Fibroblast of lung (primary cell): ENCODE results near the gene CTDSPL. TPM values are rescaled to one million over a fixed set of nuclear protein-coding genes. Genes with fewer than 3 reads are reported as not detected.

Source experiments
- DNase-seq, 2 donors: peaks; one replicate each; pipeline versions ENCODE4 v3.0.0 to v3.0.0-alpha.2; 2010; ENCODE audit warnings: low read depth in 2 of 2
- H2AFZ ChIP-seq: 2 replicates; pipeline ENCODE4 v1.5.1; 2012; ENCODE audit warnings: low read length, control low read depth, inconsistent platforms
- H3K27ac ChIP-seq: 2 replicates; pipeline ENCODE4 v1.5.1; 2011; ENCODE audit warnings: low read length, control low read depth; ENCODE audit not compliant: insufficient read depth
- H3K27me3 ChIP-seq: 2 replicates; pipeline ENCODE4 v1.5.1; 2011; ENCODE audit warnings: mild to moderate bottlenecking, low read length; ENCODE audit not compliant: control insufficient read depth, insufficient read depth
- H3K36me3 ChIP-seq: 2 replicates; pipeline ENCODE4 v1.5.1; 2011; ENCODE audit warnings: low read length; ENCODE audit not compliant: control insufficient read depth, insufficient read depth
- H3K4me1 ChIP-seq: 2 replicates; pipeline ENCODE4 v1.5.1; 2011; ENCODE audit warnings: low read length; ENCODE audit not compliant: control insufficient read depth, insufficient read depth; ENCODE audit errors: extremely low read depth
- H3K4me2 ChIP-seq: 2 replicates; pipeline ENCODE4 v1.5.1; 2011; ENCODE audit warnings: low read length, control low read depth; ENCODE audit not compliant: insufficient read depth; ENCODE audit errors: extremely low read depth
- H3K4me3 ChIP-seq, 4 experiments: fragments of 200-600 bp in 1 of 4; sonication (generic) in 1 of 4; replicated peaks in 1 of 4; 2 replicates each; pipeline ENCODE4 v1.5.1; 2011 to 2016; ENCODE audit warnings: low read length in 4 of 4, low read depth in 3 of 4, mild to moderate bottlenecking in 3 of 4, control low read depth in 2 of 4, inconsistent platforms in 1 of 4, mixed read lengths in 1 of 4; ENCODE audit not compliant: insufficient read depth in 1 of 4; ENCODE audit errors: control extremely low read depth in 1 of 4
- H3K79me2 ChIP-seq: 2 replicates; pipeline ENCODE4 v1.5.1; 2012; ENCODE audit warnings: mild to moderate bottlenecking, low read length, inconsistent platforms; ENCODE audit not compliant: control insufficient read depth, insufficient read depth
- H3K9ac ChIP-seq: 2 replicates; pipeline ENCODE4 v1.5.1; 2011; ENCODE audit warnings: mild to moderate bottlenecking, low read length, control low read depth; ENCODE audit not compliant: insufficient read depth
- H3K9me3 ChIP-seq: 2 replicates; pipeline ENCODE4 v1.5.1; 2012; ENCODE audit warnings: low read depth, low read length; ENCODE audit not compliant: control insufficient read depth, insufficient read depth
- H4K20me1 ChIP-seq: 2 replicates; pipeline ENCODE4 v1.5.1; 2011; ENCODE audit warnings: low read length; ENCODE audit not compliant: control insufficient read depth, insufficient read depth; ENCODE audit errors: extremely low read depth
- CTCF ChIP-seq, 2 donors: IDR thresholded peaks in 1 of 2; conservative IDR thresholded peaks in 1 of 2; 1 replicate in 1 of 2; 2 replicates in 1 of 2; pipeline ENCODE4 v1.5.1; 2011 to 2012; ENCODE audit warnings: low read length in 2 of 2, control low read depth in 1 of 2, inconsistent platforms in 1 of 2, low read depth in 1 of 2, mild to moderate bottlenecking in 1 of 2
- EZH2 ChIP-seq: IDR thresholded peaks from 2 replicates; pipeline ENCODE4 v1.5.1; 2012; ENCODE audit warnings: low read length, control low read depth, mild to moderate bottlenecking; ENCODE audit errors: missing control alignments
- polyA plus RNA-seq, 2 donors: library from polyadenylated mRNA; depleted of rRNA in 1 of 2; stranded (reverse) in 1 of 2; unstranded in 1 of 2; fragments of >200 nt; gene quantifications; 2 replicates each; pipeline ENCODE4 v1.2.1, GENCODE V29; 2011 to 2012; ENCODE audit warnings: missing spikeins in 1 of 2
- total RNA-seq: library from RNA; depleted of rRNA; stranded (reverse); fragments of >200 nt; gene quantifications from 2 replicates; pipeline ENCODE4 v1.2.1, GENCODE V29; 2014

Gene CTDSPL
- total and polyA plus RNA-seq, 2 donors (not counting 1 experiment from before 2014, with no cell fraction given): 34.0 to 51.5 TPM

DNA sequence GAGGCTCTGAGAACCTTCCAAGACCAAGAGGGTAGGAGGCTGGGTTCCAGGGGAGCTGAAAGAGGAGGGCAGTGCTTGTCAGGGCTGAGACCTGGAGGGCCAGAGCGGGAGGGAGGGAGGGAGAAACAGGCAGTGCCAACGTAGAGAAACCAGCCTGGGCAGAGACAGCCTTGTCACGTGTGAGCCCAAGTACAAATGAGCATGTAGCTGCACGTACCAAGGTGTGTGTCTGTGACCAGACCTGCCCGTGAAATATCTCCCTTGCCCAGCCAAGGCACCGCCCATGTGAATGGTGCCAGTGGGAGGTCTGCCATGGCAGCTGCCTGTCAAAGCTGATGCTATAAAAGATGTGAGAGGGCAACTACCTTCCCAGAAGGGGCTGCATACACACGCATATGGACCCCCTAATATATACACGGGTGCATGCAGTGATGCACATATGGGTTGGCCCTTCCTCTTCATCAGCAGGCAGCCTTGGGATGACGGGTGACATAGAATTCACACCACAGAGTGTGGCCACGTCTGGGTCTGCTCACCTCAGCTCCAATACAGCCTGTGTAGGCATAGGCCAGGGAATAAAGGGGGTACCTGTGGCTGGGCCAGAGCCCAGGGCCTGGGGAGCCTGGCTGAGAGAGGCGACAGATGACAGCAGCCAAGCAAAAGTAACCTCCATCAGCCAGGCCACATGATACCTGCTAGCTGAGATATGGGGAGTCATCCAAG, 7.8 kb upstream of the CTDSPL start:
- H3K4me1 ChIP-seq: no peaks in the 10 kb centered on the region
- H3K27me3 ChIP-seq: no peaks in the 10 kb centered on the region
- no peaks in the 10 kb centered on the region for H3K36me3 ChIP-seq
- no peak overlapping the region for H3K4me3 ChIP-seq
- DNase-seq: no peak
- H3K9me3 ChIP-seq: no peaks in the 10 kb centered on the region
- H4K20me1 ChIP-seq: no peaks in the 10 kb centered on the region
- no peak overlapping the region for H3K9ac ChIP-seq
- TF ChIP-seq EZH2: no peak
- TF ChIP-seq CTCF (conservative IDR thresholded peaks at IDR 0.05 in 1 of 2, IDR thresholded peaks at IDR 0.05 in 1 of 2; ENCODE audit: low read depth in 1 of 2, low read length in 2 of 2): no peak
- no peak overlapping the region for H2AFZ ChIP-seq
- H3K4me2 ChIP-seq: no peak overlapping the region
- H3K27ac ChIP-seq: no peak overlapping the region
- no peaks in the 10 kb centered on the region for H3K79me2 ChIP-seq

DNA sequence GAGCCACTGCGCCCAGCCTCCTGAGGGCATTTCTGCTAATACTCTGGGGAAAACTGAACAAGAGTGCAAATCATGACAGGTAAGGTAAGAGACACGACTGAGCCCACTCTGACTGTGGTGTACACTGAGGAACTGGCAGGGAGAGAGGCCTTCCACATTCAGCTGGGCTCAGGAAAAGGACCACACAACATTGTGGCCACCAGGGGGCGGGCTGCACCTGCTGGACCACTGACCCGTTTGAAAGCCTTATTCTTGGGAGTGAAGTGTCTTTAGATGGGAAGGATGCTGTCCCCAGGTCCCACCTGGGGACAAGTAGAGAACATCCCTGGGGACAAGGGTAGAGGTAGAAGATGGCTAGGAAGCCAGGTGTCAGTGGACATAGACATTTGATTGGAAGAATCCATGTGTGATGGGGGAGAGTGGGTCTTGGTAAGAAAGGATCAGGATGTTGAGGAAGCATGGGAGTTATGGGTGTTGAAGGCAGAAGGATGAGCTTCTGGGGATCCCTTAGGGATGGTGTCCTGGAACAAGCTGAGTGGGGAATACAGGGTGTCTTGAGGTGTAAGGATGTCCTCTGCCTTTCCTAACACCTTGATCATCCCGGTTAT, 6.2 kb upstream of the CTDSPL start:
- peak; percentile 45 to 73 for DNase-seq
- no peak overlapping the region for H3K4me3 ChIP-seq
- no peaks in the 10 kb centered on the region for H3K27me3 ChIP-seq
- no peak overlapping the region for H3K4me2 ChIP-seq
- H2AFZ ChIP-seq: no peak overlapping the region
- H3K9me3 ChIP-seq: no peaks in the 10 kb centered on the region
- no peaks in the 10 kb centered on the region for H3K36me3 ChIP-seq
- no peak for TF ChIP-seq EZH2
- TF ChIP-seq CTCF (conservative IDR thresholded peaks at IDR 0.05 in 1 of 2, IDR thresholded peaks at IDR 0.05 in 1 of 2; ENCODE audit: low read depth in 1 of 2, low read length in 2 of 2): peak; percentile 80 to 83
- H3K79me2 ChIP-seq: peaks cover 3% of the 10 kb centered on the region
- no peaks in the 10 kb centered on the region for H4K20me1 ChIP-seq
- H3K4me1 ChIP-seq: peaks cover 5% of the 10 kb centered on the region
- H3K27ac ChIP-seq: no peak overlapping the region
- no peak overlapping the region for H3K9ac ChIP-seq

GRCh38 chr3:37856381-37856780, 5.3 kb upstream of the CTDSPL start:
- Histone ChIP-seq H3K79me2 (peaks cover 3% of the 10 kb centered on the region), H4K20me1 (no peaks in the 10 kb centered on the region), H3K4me2 (no peak overlapping the region), H2AFZ (no peak overlapping the region), H3K4me1 (peaks cover 7% of the 10 kb centered on the region), H3K9me3 (no peaks in the 10 kb centered on the region), H3K9ac (no peak overlapping the region), H3K36me3 (no peaks in the 10 kb centered on the region), H3K4me3 (no peak overlapping the region), H3K27ac (no peak overlapping the region), H3K27me3 (no peaks in the 10 kb centered on the region)
- DNase-seq: no peak
- TF ChIP-seq EZH2 (no peak), CTCF (conservative IDR thresholded peaks at IDR 0.05 in 1 of 2, IDR thresholded peaks at IDR 0.05 in 1 of 2; ENCODE audit: low read depth in 1 of 2, low read length in 2 of 2) (no peak)
